ENCODE results near the gene HSF2.
"Not testable (repeated sequence)": the region's sequence is repeated elsewhere in the genome, so short reads cannot be mapped to it uniquely, and the experiment has no call there.

The HSF2 gene

GRCh38 chr6:122400121-122400450 is 634 bp downstream of the HSF2 start:
- DNase-seq = no peak

GRCh38 chr6:122400462-122401089 is 1.1 kb downstream of the HSF2 start:
- no peak for DNase-seq

DNA sequence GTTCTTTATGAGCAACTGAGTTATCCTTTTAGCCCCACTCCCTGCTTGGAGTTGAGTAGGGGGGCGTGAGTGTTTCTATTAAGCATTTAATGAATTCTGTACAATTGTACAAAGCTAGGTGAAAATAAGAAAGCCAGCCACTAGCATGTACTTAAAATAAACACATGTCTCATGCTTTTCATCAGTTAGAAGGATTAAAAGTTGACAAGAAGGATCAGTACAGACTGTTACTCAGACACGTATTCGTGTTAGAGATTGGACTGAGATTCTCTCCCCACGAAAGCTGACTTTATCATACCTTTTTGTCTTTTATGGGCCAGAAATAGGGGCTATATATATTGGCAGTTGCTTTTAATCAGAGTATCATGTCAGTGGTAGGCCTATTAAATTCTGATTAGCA is 1.7 kb downstream of the HSF2 start:
- no peak for DNase-seq

- no peak for DNase-seq
These were observed 5.0 kb downstream of the HSF2 start for GRCh38 chr6:122404444-122404843.

- DNase-seq = no peak
These were observed 6.0 kb downstream of the HSF2 start for GRCh38 chr6:122405417-122405816.

DNA sequence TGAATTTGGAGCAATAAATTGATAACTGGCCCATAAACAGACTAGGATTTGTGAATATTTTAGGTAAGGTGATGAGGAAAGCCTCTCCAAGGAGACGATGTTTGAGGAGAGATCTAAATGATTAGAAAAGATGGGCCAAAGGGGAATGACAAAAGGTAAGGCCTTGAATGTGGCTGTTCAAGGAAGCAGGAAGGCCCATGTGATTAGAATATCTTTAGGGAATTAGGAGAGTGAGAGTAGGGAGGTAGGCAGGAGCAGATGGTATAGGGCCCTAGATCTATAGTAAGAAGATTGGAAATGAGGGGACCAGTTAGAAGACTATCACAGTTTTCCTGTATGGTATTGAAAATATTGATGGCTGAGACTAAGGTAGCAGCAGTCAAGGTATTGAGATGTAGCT is 6.7 kb downstream of the HSF2 start:
- no peak for DNase-seq

- DNase-seq = no peak
These were observed 8.3 kb downstream of the HSF2 start for GRCh38 chr6:122407712-122408111.

DNA sequence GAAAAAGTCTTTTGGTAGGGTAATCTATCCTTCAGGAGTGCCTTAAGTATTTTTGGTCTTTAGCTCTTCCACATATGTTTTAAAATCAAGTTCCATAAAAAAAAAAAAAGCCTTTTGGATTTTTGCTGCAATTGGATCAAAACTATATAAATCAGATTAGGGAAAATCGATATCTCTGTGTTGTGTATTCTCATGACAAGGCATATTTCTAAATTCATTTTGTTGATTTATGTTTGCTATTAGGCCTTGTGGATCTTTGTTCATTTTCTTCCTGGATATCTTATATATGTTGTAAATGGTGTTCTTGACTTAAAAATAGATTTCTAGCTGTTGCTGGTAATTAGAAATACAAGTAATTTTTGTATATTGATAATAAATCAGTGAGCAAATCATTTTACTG is 8.8 kb downstream of the HSF2 start:
- DNase-seq = no peak

GRCh38 chr6:122408702-122409458 is 9.4 kb downstream of the HSF2 start:
- no peak for DNase-seq

- no peak for DNase-seq
These were observed 12.5 kb downstream of the HSF2 start for GRCh38 chr6:122412001-122412400.

DNA sequence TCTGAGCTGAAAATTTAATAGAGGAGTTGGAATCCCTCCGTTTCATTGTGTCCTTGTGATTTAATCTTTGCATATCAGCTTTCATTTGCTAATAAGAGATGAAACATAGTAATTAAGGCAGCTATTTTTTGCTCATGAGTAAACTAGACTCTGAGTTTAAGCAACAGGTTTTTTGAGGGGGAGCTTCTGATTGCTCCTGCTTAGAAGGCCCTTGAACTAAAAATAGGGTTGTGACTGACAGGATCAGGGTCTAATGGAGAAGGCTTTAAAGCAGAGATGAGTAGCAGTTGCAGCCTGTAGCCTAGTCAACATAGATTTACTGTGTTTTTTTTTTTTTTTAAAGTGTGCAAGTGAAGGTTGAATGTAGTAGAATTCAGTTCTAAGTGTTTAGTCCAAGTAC is 17.4 kb downstream of the HSF2 start:
- no peak for DNase-seq

GRCh38 chr6:122422003-122422402 is 22.6 kb downstream of the HSF2 start:
- no peak for DNase-seq

DNA sequence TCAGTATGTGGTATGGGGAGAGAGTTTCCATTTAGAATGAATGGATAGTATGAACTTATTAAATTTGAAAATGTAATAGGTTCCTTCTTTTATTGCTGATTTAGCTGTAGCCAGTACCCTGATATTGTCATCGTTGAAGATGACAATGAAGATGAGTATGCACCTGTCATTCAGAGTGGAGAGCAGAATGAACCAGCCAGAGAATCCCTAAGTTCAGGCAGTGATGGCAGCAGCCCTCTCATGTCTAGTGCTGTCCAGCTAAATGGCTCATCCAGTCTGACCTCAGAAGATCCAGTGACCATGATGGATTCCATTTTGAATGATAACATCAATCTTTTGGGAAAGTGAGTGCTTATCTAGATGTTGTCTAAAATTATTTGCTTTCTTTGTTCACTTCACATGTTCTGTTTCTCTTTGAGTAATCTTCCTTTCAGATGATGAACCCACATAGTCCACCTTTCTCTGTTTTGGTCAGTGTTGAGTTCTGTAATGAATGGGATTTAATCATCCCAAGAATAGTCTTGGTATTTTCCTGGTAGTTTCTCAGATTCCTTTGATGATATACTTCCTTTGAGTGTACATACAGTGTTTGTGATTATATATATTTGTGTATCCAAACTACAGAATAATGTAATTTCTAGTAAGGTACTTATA is 23.3 kb downstream of the HSF2 start:
- no peak for DNase-seq

DNA sequence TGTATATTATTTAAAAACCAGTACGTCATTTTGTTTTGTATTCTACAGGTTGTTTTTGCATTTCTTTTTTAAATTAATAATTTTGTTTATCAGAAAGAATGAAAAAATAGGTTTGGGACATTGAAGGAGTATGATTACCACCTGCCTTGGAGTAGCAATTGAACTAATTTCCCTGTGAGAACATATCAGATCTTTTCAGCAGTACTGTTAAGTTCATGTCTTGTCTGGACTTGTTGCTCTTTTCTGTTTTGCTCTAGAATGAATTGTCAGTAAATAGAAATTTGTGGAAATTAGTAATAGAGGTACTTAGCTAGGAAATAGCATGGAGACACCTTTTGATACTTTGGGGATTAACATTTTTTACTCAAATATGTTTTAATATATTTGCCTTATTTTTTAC is 24.3 kb downstream of the HSF2 start:
- DNase-seq = no peak

- no peak for DNase-seq
These were observed 27.1 kb downstream of the HSF2 start for GRCh38 chr6:122426597-122426996.

GRCh38 chr6:122428781-122429180 is 29.3 kb downstream of the HSF2 start:
- no peak for DNase-seq

DNA sequence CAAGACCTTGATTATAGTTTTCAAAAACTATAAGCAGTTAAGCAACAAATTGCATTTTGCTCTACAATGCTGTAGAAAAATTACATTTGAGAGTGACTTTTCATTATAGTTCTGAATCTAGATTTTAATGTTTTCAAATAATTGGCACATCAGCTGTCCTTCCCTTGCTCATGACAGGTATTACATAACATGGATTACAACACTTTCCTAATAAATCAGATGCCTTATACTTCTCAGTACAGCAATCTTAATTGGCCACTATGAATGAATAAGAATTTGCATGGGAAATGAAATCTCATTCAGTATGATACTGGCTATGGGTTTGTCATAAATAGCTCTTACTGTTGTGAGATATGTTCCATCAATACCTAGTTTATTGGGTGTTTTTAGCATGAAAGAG is 29.9 kb downstream of the HSF2 start:
- DNase-seq = no peak

DNA sequence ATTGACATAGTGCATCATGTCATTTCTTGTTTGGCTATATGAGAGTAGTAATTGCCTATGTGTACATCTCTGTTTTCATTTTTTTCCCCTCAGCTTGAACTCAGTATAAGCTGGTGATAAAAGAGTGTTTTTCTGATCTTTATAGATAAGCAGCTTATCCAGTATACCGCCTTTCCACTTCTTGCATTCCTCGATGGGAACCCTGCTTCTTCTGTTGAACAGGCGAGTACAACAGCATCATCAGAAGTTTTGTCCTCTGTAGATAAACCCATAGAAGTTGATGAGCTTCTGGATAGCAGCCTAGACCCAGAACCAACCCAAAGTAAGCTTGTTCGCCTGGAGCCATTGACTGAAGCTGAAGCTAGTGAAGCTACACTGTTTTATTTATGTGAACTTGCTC is 32.3 kb downstream of the HSF2 start:
- DNase-seq = no peak

DNA sequence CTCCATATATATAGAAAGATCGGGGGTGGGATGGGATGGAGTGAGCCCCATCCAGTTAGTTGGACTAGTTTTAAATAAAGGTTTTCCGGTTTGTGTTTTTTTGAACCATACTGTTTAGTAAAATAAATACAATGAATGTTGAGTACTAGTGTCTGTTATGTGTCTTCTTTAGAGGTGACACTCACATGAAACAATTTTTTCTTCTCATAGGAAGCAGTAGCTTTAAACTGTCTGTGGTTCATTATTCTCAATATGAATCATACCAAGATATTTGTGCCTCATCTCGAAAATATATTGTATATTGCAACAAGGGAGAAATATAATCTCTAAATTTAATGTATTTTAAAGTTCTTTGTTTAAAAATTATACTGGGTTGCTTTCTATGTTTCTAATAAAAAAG is 33.4 kb downstream of the HSF2 start:
- DNase-seq = no peak

GRCh38 chr6:122438975-122439374 is 39.5 kb downstream of the HSF2 start:
- DNase-seq = no peak

DNA sequence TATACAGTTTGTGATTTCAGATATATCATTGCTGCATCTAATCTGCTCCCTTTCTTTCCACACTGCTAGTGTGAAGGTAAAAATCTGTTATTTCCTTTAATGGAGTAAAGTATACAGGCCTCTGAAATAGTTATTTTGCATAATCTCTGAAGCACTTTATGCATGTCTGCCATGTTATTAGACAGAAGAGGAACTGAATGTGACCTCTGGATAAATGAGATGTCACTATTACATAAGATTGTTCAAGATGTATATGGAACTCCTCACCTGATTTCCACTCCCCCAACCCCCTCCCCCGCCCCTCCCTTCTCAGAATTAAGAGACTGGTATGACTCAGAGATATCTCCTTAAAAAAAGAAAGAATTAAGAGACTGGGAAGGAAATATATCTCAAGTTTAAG is 45.8 kb downstream of the HSF2 start:
- no peak for DNase-seq

- DNase-seq = no peak
These were observed 49.6 kb downstream of the HSF2 start for GRCh38 chr6:122449069-122449468.

DNA sequence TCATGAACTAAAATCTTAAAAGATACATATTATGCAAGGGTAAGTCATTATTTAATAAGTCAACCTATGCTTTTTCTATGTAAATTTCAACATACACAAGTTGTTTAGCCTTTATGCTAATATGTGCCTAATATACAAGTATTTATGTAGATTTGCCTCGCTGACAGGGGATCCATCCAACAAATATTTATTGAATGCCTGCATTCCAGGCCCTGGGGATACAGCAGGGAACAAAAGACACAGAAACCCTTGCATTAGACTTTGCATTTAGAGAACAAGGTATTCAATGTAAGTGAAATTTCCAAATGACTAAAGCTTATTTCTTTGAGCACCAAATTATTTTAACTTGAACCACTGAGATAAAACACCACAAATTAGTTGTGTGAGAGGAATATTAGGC is 53.1 kb downstream of the HSF2 start:
- no peak for DNase-seq

DNA sequence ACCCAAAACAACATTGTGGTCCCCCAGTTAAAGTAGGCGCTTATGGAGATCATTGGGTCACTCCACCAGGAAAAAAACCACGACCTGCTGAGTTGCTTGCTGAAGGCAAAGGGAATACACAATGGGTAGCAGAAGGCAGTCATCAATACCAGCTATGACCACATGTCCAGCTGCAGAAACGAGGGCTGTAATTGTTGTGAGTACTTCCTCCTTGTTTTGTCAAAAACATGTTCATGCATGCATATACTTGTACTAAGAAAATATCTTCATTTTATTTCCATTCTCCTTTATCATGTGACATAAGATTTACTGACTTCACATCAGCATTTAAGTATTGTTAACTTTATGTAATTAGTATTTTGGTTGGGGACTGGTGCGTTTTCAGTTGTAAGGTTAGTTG is 55.2 kb downstream of the HSF2 start:
- no peak for DNase-seq

- not testable (repeated sequence) for DNase-seq
These were observed 55.7 kb downstream of the HSF2 start for GRCh38 chr6:122455116-122455515.

Measured in CD4-positive, alpha-beta T cell treated with Interleukin-15 for 1 hour (primary cell).